HepG2 (cell line): Measurements from ENCODE around the gene PMEPA1. TPM values are rescaled to one million over a fixed set of nuclear protein-coding genes. Genes with fewer than 3 reads are reported as not detected.

Experiments used
- ATAC-seq: fragments of 200-7000 bp; cut with Tn5 transposase; 3 replicates; pipeline ENCODE4 v1.9.1; 2020; ENCODE audit warnings: mild to moderate bottlenecking, moderate library complexity
- BruUV-seq: library from RNA; stranded (reverse); fragments of 400-500 nt; replicated peaks from 2 replicates; lab custom pipeline; 2021; lab: Mats Ljungman, UMichigan
- CTCF ChIA-PET: fragments of 300-600 bp; formaldehyde crosslinking; extraction: SDS; loops from one replicate; lab custom pipeline; 2021; ENCODE audit warnings: low total read pairs, inconsistent platforms, low intra/inter-chr PET ratio; lab: Yijun Ruan, JAX
- POLR2A ChIA-PET: fragments of 350-600 bp; sonication (Branson Sonifier 250); formaldehyde crosslinking; loops from one replicate; lab custom pipeline; 2020; ENCODE audit warnings: antibody characterized with exemption, inconsistent platforms; lab: Yijun Ruan, JAX
- DNase-seq: peaks from one replicate; pipeline ENCODE4 v3.0.0-alpha.2; 2015; ENCODE audit warnings: low spot score
- FAIRE-seq: peaks from 3 replicates; lab custom pipeline; 2011; peaks lifted over from hg19 to GRCh38; lab: Jason Lieb, UNC
- H2AFZ ChIP-seq: one replicate; pipeline ENCODE4 v1.6.1; 2011; ENCODE audit warnings: low read length, inconsistent platforms
- H3K27ac ChIP-seq: fragments of 300-600 bp; 3 replicates; pipeline ENCODE4 v1.8.0; 2011; ENCODE audit warnings: mixed run types, mild to moderate bottlenecking, mixed read lengths, low read length, inconsistent platforms; ENCODE audit not compliant: insufficient read depth; ENCODE audit errors: extremely low read length
- H3K27me3 ChIP-seq, 2 experiments: fragments of 200-600 bp in 1 of 2; 2 replicates in 1 of 2; 3 replicates in 1 of 2; pipeline versions ENCODE4 v1.6.0 to v1.8.0; 2011; ENCODE audit warnings: low read length in 2 of 2, mild to moderate bottlenecking in 2 of 2, moderate library complexity in 2 of 2, inconsistent platforms in 1 of 2; ENCODE audit not compliant: insufficient read depth in 2 of 2, control insufficient read depth in 1 of 2
- H3K36me3 ChIP-seq, 2 experiments: fragments of 200-600 bp in 1 of 2; replicated peaks in 1 of 2; 2 replicates in 1 of 2; 3 replicates in 1 of 2; pipeline versions ENCODE4 v1.5.1 to v1.8.0; 2011; ENCODE audit warnings: low read length in 2 of 2, inconsistent platforms in 1 of 2; ENCODE audit not compliant: insufficient read depth in 2 of 2, control insufficient read depth in 1 of 2
- H3K4me1 ChIP-seq: 2 replicates; pipeline ENCODE4 v1.5.1; 2012; ENCODE audit warnings: low read length, inconsistent platforms; ENCODE audit not compliant: insufficient read depth
- H3K4me2 ChIP-seq: 2 replicates; pipeline ENCODE4 v1.6.0; 2011; ENCODE audit warnings: low read depth, low read length, inconsistent platforms
- H3K4me3 ChIP-seq, 3 experiments: fragments of 200-600 bp in 1 of 3; sonication (generic), shearing (Covaris generic) in 1 of 3; replicated peaks in 1 of 3; 2 replicates each; pipeline ENCODE4 v1.5.1; 2011 to 2016; ENCODE audit warnings: low read length in 3 of 3, inconsistent platforms in 2 of 3, low read depth in 2 of 3, mild to moderate bottlenecking in 2 of 3, control low read depth in 1 of 3, mixed read lengths in 1 of 3; ENCODE audit not compliant: insufficient read depth in 1 of 3
- H3K79me2 ChIP-seq: one replicate; pipeline ENCODE4 v1.6.1; 2011; ENCODE audit warnings: low read length, inconsistent platforms; ENCODE audit not compliant: insufficient read depth
- H3K9ac ChIP-seq: 2 replicates; pipeline ENCODE4 v1.6.0; 2011; ENCODE audit warnings: mild to moderate bottlenecking, low read depth, low read length, inconsistent platforms; ENCODE audit not compliant: insufficient read depth
- H3K9me3 ChIP-seq: 2 replicates; pipeline ENCODE4 v1.5.1; 2012; ENCODE audit warnings: mild to moderate bottlenecking, low read length
- H4K20me1 ChIP-seq: 2 replicates; pipeline ENCODE4 v1.6.0; 2011; ENCODE audit warnings: inconsistent platforms, mild to moderate bottlenecking, low read length, moderate library complexity; ENCODE audit not compliant: insufficient read depth
- FOXO1 ChIP-seq: sonication (generic); formaldehyde crosslinking; IDR thresholded peaks from 2 replicates; pipeline ENCODE4 v1.4.0; 2020; ENCODE audit warnings: missing genetic modification reagents
- U2AF1 ChIP-seq: fragments of 200-400 bp; formaldehyde crosslinking; optimal IDR thresholded peaks from 2 replicates; pipeline ENCODE3; 2017; ENCODE audit warnings: mild to moderate bottlenecking, low read depth, low read length
- ZNF3 ChIP-seq: IDR thresholded peaks from 2 replicates; pipeline ENCODE4 v1.7.0; 2017; ENCODE audit warnings: inconsistent platforms
- ZNF788 ChIP-seq: sonication (generic); formaldehyde crosslinking; IDR thresholded peaks from 2 replicates; pipeline ENCODE4 v1.5.0; 2020; ENCODE audit warnings: mild to moderate bottlenecking, missing genetic modification reagents, borderline replicate concordance
- WGBS: methylation state at CpG from one replicate; pipeline ENCODE4 v1.1.6; 2017; ENCODE audit warnings: low lambda C conversion rate; 5-methylcytosine and 5-hydroxymethylcytosine counted together
- in situ Hi-C: cut with HindIII; loops from 2 replicates; pipeline ENCODE4 v1.10.0; 2017; ENCODE audit warnings: low pct_unique_long_range_greater_than_20kb; ENCODE audit not compliant: extremely low pct_ligation_motif_present
- intact Hi-C: fragments of 100-400 bp; cut with micrococcal nuclease; formaldehyde crosslinking; loops from one replicate; pipeline ENCODE4 v1.10.0; 2022; ENCODE audit not compliant: unreplicated experiment
- polyA plus RNA-seq, 8 experiments: library from polyadenylated mRNA; depleted of rRNA in 3 of 8; stranded (reverse) in 7 of 8; unstranded in 1 of 8; fragments of >200 nt; fragmentation: Illumina TruSeq in 4 of 8; extraction: Trizol in 4 of 8; gene quantifications; 2 replicates each; pipeline versions ENCODE4 v1.2.1 to v1.2.3, GENCODE V29; 2011 to 2016; ENCODE audit warnings: low read depth in 4 of 8, missing spikeins in 1 of 8, mixed read lengths in 1 of 8; ENCODE audit not compliant: insufficient read depth in 1 of 8
- total RNA-seq, 5 experiments: library from RNA; depleted of rRNA; stranded (reverse); fragments of >200 nt; fragmentation: Illumina TruSeq; extraction: Trizol; gene quantifications; 2 replicates each; pipeline ENCODE4 v1.2.3, GENCODE V29; 2016; ENCODE audit warnings: low read depth in 1 of 5
- TF ChIP-seq, protein P1 (sequence below): IDR thresholded peaks from 2 replicates; pipeline ENCODE4 v1.6.1; 2016; ENCODE audit warnings: low read depth, missing genetic modification reagents, missing compliant biosample characterization
- TF ChIP-seq, protein P2 (sequence below): sonication (generic); formaldehyde crosslinking; IDR thresholded peaks from 2 replicates; pipeline ENCODE4 v1.4.0; 2020; ENCODE audit warnings: low read depth, mild to moderate bottlenecking, missing genetic modification reagents

The PMEPA1 gene
- total and polyA plus RNA-seq, 2 of the 13 experiments (the other 11 are each of a cell fraction or from before 2014, with no cell fraction given): not detected

DNA sequence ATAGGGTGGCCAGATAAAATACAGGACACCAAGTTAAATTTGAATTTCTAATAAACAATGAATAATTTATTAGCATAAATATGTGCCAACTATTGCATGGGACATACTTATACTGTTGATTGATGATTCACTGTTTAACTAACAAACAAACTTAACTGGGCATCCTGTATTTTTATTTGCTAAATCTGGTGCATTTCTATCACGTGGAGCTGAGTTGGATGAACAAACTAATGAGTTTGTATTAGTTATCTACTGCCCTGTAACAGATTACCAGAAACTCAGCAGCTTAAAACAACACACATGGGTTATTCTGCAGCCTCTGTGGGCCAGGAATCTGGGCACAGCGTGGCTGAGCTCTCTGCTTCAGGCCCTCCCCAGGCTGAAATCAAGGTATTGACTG, 28.2 kb upstream of the PMEPA1 start:
- no TSS peak for BruUV-seq
- Histone ChIP-seq H3K4me2 (no peak overlapping the region), H3K4me3 (no peak overlapping the region), H4K20me1 (no peaks in the 10 kb centered on the region), H3K9ac (no peak overlapping the region), H3K27me3 (peaks cover 3 to 51% of the 10 kb centered on the region in 2 experiments; a peak in 4 of 5 replicates), H3K27ac (no peak overlapping the region), H3K79me2 (no peaks in the 10 kb centered on the region), H2AFZ (no peak overlapping the region), H3K9me3 (no peaks in the 10 kb centered on the region), H3K4me1 (no peaks in the 10 kb centered on the region), H3K36me3 (no peaks in the 10 kb centered on the region)
- DNase-seq: no peak
- TF ChIP-seq ZNF3 (CRISPR knock-in tag) (no peak), ZNF788 (CRISPR knock-in tag) (no peak), U2AF1 (no peak), FOXO1 (CRISPR knock-in tag) (no peak)
- TF ChIP-seq, protein P1, sequence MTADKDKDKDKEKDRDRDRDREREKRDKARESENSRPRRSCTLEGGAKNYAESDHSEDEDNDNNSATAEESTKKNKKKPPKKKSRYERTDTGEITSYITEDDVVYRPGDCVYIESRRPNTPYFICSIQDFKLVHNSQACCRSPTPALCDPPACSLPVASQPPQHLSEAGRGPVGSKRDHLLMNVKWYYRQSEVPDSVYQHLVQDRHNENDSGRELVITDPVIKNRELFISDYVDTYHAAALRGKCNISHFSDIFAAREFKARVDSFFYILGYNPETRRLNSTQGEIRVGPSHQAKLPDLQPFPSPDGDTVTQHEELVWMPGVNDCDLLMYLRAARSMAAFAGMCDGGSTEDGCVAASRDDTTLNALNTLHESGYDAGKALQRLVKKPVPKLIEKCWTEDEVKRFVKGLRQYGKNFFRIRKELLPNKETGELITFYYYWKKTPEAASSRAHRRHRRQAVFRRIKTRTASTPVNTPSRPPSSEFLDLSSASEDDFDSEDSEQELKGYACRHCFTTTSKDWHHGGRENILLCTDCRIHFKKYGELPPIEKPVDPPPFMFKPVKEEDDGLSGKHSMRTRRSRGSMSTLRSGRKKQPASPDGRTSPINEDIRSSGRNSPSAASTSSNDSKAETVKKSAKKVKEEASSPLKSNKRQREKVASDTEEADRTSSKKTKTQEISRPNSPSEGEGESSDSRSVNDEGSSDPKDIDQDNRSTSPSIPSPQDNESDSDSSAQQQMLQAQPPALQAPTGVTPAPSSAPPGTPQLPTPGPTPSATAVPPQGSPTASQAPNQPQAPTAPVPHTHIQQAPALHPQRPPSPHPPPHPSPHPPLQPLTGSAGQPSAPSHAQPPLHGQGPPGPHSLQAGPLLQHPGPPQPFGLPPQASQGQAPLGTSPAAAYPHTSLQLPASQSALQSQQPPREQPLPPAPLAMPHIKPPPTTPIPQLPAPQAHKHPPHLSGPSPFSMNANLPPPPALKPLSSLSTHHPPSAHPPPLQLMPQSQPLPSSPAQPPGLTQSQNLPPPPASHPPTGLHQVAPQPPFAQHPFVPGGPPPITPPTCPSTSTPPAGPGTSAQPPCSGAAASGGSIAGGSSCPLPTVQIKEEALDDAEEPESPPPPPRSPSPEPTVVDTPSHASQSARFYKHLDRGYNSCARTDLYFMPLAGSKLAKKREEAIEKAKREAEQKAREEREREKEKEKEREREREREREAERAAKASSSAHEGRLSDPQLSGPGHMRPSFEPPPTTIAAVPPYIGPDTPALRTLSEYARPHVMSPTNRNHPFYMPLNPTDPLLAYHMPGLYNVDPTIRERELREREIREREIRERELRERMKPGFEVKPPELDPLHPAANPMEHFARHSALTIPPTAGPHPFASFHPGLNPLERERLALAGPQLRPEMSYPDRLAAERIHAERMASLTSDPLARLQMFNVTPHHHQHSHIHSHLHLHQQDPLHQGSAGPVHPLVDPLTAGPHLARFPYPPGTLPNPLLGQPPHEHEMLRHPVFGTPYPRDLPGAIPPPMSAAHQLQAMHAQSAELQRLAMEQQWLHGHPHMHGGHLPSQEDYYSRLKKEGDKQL: no peak
- TF ChIP-seq, protein P2, sequence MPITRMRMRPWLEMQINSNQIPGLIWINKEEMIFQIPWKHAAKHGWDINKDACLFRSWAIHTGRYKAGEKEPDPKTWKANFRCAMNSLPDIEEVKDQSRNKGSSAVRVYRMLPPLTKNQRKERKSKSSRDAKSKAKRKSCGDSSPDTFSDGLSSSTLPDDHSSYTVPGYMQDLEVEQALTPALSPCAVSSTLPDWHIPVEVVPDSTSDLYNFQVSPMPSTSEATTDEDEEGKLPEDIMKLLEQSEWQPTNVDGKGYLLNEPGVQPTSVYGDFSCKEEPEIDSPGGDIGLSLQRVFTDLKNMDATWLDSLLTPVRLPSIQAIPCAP (CRISPR knock-in tag): no peak
- FAIRE-seq: no peak
- no peak for ATAC-seq
- intact Hi-C loops (no loop called here), in situ Hi-C loops (no loop called here)
- ChIA-PET CTCF (no interaction called here), POLR2A (no interaction called here)
- 2% methylated on average over 2 of the region's 2 CpGs for WGBS
